H1 (cell line): ENCODE measurements around the gene CCDC154. TPM values are rescaled to one million over a fixed set of nuclear protein-coding genes. Genes with fewer than 3 reads are reported as not detected.

Source experiments
- CBX8 ChIP-seq: fragments of 300-800, 300-1000 bp; sonication (generic); IDR thresholded peaks from 2 replicates; pipeline ENCODE4 v1.7.1; 2016; ENCODE audit warnings: low read depth, low read length, borderline replicate concordance
- CHD2 ChIP-seq: IDR thresholded peaks from 2 replicates; pipeline ENCODE4 v1.6.1; 2012; ENCODE audit warnings: low read length, improper control_type of control experiment
- NANOG ChIP-seq: IDR thresholded peaks from 2 replicates; pipeline ENCODE4 v1.6.1; 2011; ENCODE audit warnings: low read length, low read depth, mild to moderate bottlenecking, inconsistent platforms; ENCODE audit not compliant: insufficient read depth, poor library complexity, severe bottlenecking
- RFX5 ChIP-seq: IDR thresholded peaks from 2 replicates; pipeline ENCODE4 v1.6.1; 2011; ENCODE audit warnings: low read depth, low read length, improper control_type of control experiment, borderline replicate concordance
- TEAD4 ChIP-seq: IDR thresholded peaks from 2 replicates; pipeline ENCODE4 v1.6.1; 2012; ENCODE audit warnings: low read depth, low read length, inconsistent platforms, mixed read lengths
- YY1 ChIP-seq: IDR thresholded peaks from 2 replicates; pipeline ENCODE4 v1.6.1; 2011; ENCODE audit warnings: low read depth, mild to moderate bottlenecking, low read length
- ZNF274 ChIP-seq: IDR thresholded peaks from 2 replicates; pipeline ENCODE4 v1.7.0; 2012; ENCODE audit warnings: low read length, borderline replicate concordance; ENCODE audit errors: extremely low read depth
- polyA plus RNA-seq, 7 experiments: library from polyadenylated mRNA; depleted of rRNA in 3 of 7; stranded (reverse) in 5 of 7; unstranded in 2 of 7; fragments of >200 nt in 5 of 7; fragments of 200-250 nt in 2 of 7; gene quantifications; 1 replicate in 5 of 7; 2 replicates in 1 of 7; 4 replicates in 1 of 7; pipeline versions ENCODE4 v1.2.1 to v1.2.3, GENCODE V29; 2011 to 2013; ENCODE audit warnings: missing spikeins in 2 of 7, mixed read lengths in 2 of 7
- total RNA-seq: library from RNA; stranded (reverse); fragmentation: NEBNext Ultra II Directional; extraction: Animal tissue kit (Norgen Biotek cat#: 25700); gene quantifications from 2 replicates; pipeline ENCODE4 v1.2.1, GENCODE V29; 2021
- TF ChIP-seq, protein P1 (sequence below): IDR thresholded peaks from 2 replicates; pipeline ENCODE4 v1.6.1; 2012; ENCODE audit warnings: inconsistent platforms

CCDC154 gene
- total and polyA plus RNA-seq, 2 of the 8 experiments (the other 6 are each of a cell fraction or from before 2014, with no cell fraction given) = 0.15 to 0.88 TPM

- TF ChIP-seq, protein P1, sequence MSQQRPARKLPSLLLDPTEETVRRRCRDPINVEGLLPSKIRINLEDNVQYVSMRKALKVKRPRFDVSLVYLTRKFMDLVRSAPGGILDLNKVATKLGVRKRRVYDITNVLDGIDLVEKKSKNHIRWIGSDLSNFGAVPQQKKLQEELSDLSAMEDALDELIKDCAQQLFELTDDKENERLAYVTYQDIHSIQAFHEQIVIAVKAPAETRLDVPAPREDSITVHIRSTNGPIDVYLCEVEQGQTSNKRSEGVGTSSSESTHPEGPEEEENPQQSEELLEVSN = no peak
- TF ChIP-seq CHD2 (no peak), CBX8 (no peak), TEAD4 (no peak), YY1 (no peak), NANOG (no peak), ZNF274 (no peak), RFX5 (no peak)
Measured at GRCh38 chr16:1474082-1474795, 29.9 kb upstream of the CCDC154 start (continued).
